ENCODE measurements around the gene CDK5R2.

Gene CDK5R2

DNA sequence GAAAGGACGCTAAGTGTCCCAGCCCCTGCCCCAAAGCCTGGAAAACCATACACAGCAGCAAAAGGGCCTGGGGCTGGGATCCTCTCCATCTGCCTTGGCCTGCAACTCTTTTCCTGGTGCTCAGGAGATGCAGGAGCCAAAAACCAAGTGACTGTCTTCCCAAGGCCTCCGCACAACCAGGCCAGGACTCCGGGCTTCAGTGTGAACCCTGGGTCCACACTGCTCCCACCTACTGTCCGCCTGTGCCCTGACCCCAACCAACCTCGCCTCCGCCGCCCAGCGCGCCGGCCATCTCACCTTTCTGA, 24.4 kb downstream of the CDK5R2 start:
- no peak overlapping the region for H3K27ac ChIP-seq (ENCODE audit: low read length, poor library complexity, severe bottlenecking)
- H3K4me2 ChIP-seq (ENCODE audit: low read length, poor library complexity, severe bottlenecking): no peak overlapping the region
- no peak overlapping the region for H4K8ac ChIP-seq (ENCODE audit: low read length)
- no peak for DNase-seq
- H3K23ac ChIP-seq (ENCODE audit: low read length in 2 of 2): peak overlapping the region in 1 of 2 experiments; percentile 9
- H3K4ac ChIP-seq (ENCODE audit: low read depth in 1 of 2, low read length in 2 of 2): no peak overlapping the region
- no peak overlapping the region for H2AFZ ChIP-seq (ENCODE audit: low read depth, low read length)
- H3K18ac ChIP-seq (ENCODE audit: low read depth in 1 of 2, low read length in 2 of 2): no peak overlapping the region
- H2BK5ac ChIP-seq (ENCODE audit: low read depth, low read length, poor library complexity, severe bottlenecking): no peak overlapping the region
- H3K14ac ChIP-seq (ENCODE audit: low read length in 2 of 2): no peak overlapping the region
- H3K4me3 ChIP-seq (ENCODE audit: insufficient read depth in 1 of 2, low read depth in 1 of 2, low read length in 2 of 2): no peak overlapping the region
- no peaks in the 10 kb centered on the region for H3K79me1 ChIP-seq (replicated peaks; ENCODE audit: low read length, poor library complexity, severe bottlenecking)
- WGBS: 6% methylated on average over 10 of the region's 10 CpGs
- H3K4me1 ChIP-seq (ENCODE audit: control insufficient read depth, insufficient read depth, low read depth, low read length): peaks cover 20% of the 10 kb centered on the region
- no peaks in the 10 kb centered on the region for H3K36me3 ChIP-seq (ENCODE audit: control insufficient read depth in 1 of 2, insufficient read depth in 2 of 2, low read depth in 1 of 2, low read length in 2 of 2)
- H2AK5ac ChIP-seq (ENCODE audit: low read length, severe bottlenecking): no peak overlapping the region
- H3K27me3 ChIP-seq (ENCODE audit: control insufficient read depth in 1 of 2, insufficient read depth in 1 of 2, low read length in 2 of 2): peaks cover 86 to 89% of the 10 kb centered on the region in 2 experiments
- no peak overlapping the region for H4K91ac ChIP-seq (ENCODE audit: low read length)
- H2BK12ac ChIP-seq (ENCODE audit: low read length in 2 of 2): no peak overlapping the region
- H3K9ac ChIP-seq (ENCODE audit: low read length): no peak overlapping the region
- H2BK120ac ChIP-seq (ENCODE audit: low read depth, low read length): no peak overlapping the region
- H3K9me3 ChIP-seq (ENCODE audit: control insufficient read depth, low read length): no peaks in the 10 kb centered on the region
- H2BK15ac ChIP-seq (ENCODE audit: low read depth, poor library complexity, severe bottlenecking): no peak overlapping the region

DNA sequence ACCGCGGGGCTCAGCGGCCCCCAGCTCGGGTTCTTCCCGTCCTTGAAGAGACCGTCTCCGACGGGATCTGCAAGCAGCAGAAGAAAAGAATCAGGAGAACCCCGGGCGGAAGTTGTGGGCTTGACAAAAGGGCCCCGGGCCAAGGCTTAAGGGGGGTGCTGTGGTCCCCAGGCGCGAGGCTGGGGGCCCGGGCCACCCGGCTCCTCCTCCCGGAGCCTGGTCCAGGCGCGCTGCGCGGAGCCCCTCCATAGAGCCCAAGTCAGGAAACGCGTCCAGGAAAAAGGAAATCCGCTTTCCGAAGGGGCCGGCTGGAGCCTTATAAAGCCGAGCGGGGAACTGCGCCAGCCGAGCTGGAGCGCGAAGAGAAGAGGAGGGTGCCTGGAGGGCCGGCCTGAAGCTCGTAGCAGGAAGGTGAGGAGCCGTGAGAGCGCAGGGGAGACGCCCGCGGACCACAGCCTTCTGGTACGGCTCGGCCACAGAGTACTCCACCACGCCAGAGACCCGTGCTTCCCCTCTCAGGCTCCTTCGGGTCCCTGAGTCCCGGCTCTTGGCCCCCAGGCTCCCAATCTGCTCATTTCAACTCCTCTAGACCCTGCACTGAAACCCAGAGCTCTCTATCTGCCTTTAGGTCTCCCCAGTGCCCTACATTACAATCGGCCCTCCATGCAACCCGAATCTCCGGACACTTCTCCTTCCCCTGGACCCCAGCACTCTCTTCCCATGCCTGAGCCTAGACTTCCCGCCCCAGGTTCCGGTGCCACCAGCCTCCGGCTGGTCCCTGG, 25.0 kb downstream of the CDK5R2 start:
- Histone ChIP-seq H2BK120ac (ENCODE audit: low read depth, low read length) (no peak overlapping the region), H4K8ac (ENCODE audit: low read length) (no peak overlapping the region), H3K27me3 (ENCODE audit: control insufficient read depth in 1 of 2, insufficient read depth in 1 of 2, low read length in 2 of 2) (peaks cover 87 to 94% of the 10 kb centered on the region in 2 experiments), H3K4me3 (ENCODE audit: insufficient read depth in 1 of 2, low read depth in 1 of 2, low read length in 2 of 2) (no peak overlapping the region), H2AK5ac (ENCODE audit: low read length, severe bottlenecking) (no peak overlapping the region), H3K23ac (ENCODE audit: low read length in 2 of 2) (peak overlapping the region in 1 of 2 experiments; percentile 9), H2AFZ (ENCODE audit: low read depth, low read length) (no peak overlapping the region), H3K9ac (ENCODE audit: low read length) (no peak overlapping the region), H3K79me1 (replicated peaks; ENCODE audit: low read length, poor library complexity, severe bottlenecking) (no peaks in the 10 kb centered on the region), H3K4me1 (ENCODE audit: control insufficient read depth, insufficient read depth, low read depth, low read length) (peaks cover 20% of the 10 kb centered on the region), H3K4me2 (ENCODE audit: low read length, poor library complexity, severe bottlenecking) (no peak overlapping the region), H2BK15ac (ENCODE audit: low read depth, poor library complexity, severe bottlenecking) (no peak overlapping the region), H3K14ac (ENCODE audit: low read length in 2 of 2) (no peak overlapping the region), H3K4ac (ENCODE audit: low read depth in 1 of 2, low read length in 2 of 2) (no peak overlapping the region), H3K9me3 (ENCODE audit: control insufficient read depth, low read length) (no peaks in the 10 kb centered on the region), H4K91ac (ENCODE audit: low read length) (no peak overlapping the region), H2BK12ac (ENCODE audit: low read length in 2 of 2) (no peak overlapping the region), H3K18ac (ENCODE audit: low read depth in 1 of 2, low read length in 2 of 2) (no peak overlapping the region), H3K36me3 (ENCODE audit: control insufficient read depth in 1 of 2, insufficient read depth in 2 of 2, low read depth in 1 of 2, low read length in 2 of 2) (no peaks in the 10 kb centered on the region), H2BK5ac (ENCODE audit: low read depth, low read length, poor library complexity, severe bottlenecking) (no peak overlapping the region), H3K27ac (ENCODE audit: low read length, poor library complexity, severe bottlenecking) (no peak overlapping the region)
- WGBS: 1% methylated on average over 50 of the region's 50 CpGs
- DNase-seq: no peak

DNA sequence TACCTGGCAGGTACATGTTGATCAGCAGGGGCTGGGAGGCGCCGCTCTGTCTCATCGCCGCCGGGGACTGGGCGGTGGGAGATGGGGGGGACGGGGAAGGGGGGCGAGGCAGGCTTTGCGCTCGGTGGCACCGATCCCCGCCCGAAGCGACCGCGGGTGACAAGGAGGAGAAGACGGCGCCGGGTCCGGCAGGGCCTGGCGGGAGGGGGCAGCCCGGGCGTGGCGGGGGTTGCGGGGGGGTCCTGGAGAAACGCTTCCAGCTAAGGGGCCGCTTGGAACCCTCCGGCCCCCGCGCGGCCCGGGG, 25.5 kb downstream of the CDK5R2 start, which contains the start of gene FEV:
TSS of gene FEV (minus strand) at position 164 of the 304 bp plus-strand sequence. CDS start at position 55, 109 bp downstream.
- Histone ChIP-seq H3K36me3 (ENCODE audit: control insufficient read depth in 1 of 2, insufficient read depth in 2 of 2, low read depth in 1 of 2, low read length in 2 of 2) (no peaks in the 10 kb centered on the region), H2BK12ac (ENCODE audit: low read length in 2 of 2) (no peak within 1 kb of the TSS), H2BK5ac (ENCODE audit: low read depth, low read length, poor library complexity, severe bottlenecking) (no peak within 1 kb of the TSS), H3K14ac (ENCODE audit: low read length in 2 of 2) (no peak within 1 kb of the TSS), H3K4me1 (ENCODE audit: control insufficient read depth, insufficient read depth, low read depth, low read length) (peaks cover 16% of the 10 kb centered on the region), H3K9ac (ENCODE audit: low read length) (no peak within 1 kb of the TSS), H3K27ac (ENCODE audit: low read length, poor library complexity, severe bottlenecking) (no peak within 1 kb of the TSS), H3K27me3 (ENCODE audit: control insufficient read depth in 1 of 2, insufficient read depth in 1 of 2, low read length in 2 of 2) (peaks cover 88 to 94% of the 10 kb centered on the region in 2 experiments), H3K4me3 (ENCODE audit: insufficient read depth in 1 of 2, low read depth in 1 of 2, low read length in 2 of 2) (no peak within 1 kb of the TSS), H4K91ac (ENCODE audit: low read length) (no peak within 1 kb of the TSS), H3K23ac (ENCODE audit: low read length in 2 of 2) (peak within 1 kb of the TSS in 1 of 2 experiments; percentile 9), H4K8ac (ENCODE audit: low read length) (no peak within 1 kb of the TSS), H2BK15ac (ENCODE audit: low read depth, poor library complexity, severe bottlenecking) (no peak within 1 kb of the TSS), H2AK5ac (ENCODE audit: low read length, severe bottlenecking) (no peak within 1 kb of the TSS), H3K4me2 (ENCODE audit: low read length, poor library complexity, severe bottlenecking) (no peak within 1 kb of the TSS), H3K9me3 (ENCODE audit: control insufficient read depth, low read length) (no peaks in the 10 kb centered on the region), H3K18ac (ENCODE audit: low read depth in 1 of 2, low read length in 2 of 2) (no peak within 1 kb of the TSS), H2BK120ac (ENCODE audit: low read depth, low read length) (no peak within 1 kb of the TSS), H3K4ac (ENCODE audit: low read depth in 1 of 2, low read length in 2 of 2) (no peak within 1 kb of the TSS), H2AFZ (ENCODE audit: low read depth, low read length) (no peak within 1 kb of the TSS), H3K79me1 (replicated peaks; ENCODE audit: low read length, poor library complexity, severe bottlenecking) (no peaks in the 10 kb centered on the region)
- WGBS: 0% methylated on average over 8 of the region's 32 CpGs
- no peak for DNase-seq

DNA sequence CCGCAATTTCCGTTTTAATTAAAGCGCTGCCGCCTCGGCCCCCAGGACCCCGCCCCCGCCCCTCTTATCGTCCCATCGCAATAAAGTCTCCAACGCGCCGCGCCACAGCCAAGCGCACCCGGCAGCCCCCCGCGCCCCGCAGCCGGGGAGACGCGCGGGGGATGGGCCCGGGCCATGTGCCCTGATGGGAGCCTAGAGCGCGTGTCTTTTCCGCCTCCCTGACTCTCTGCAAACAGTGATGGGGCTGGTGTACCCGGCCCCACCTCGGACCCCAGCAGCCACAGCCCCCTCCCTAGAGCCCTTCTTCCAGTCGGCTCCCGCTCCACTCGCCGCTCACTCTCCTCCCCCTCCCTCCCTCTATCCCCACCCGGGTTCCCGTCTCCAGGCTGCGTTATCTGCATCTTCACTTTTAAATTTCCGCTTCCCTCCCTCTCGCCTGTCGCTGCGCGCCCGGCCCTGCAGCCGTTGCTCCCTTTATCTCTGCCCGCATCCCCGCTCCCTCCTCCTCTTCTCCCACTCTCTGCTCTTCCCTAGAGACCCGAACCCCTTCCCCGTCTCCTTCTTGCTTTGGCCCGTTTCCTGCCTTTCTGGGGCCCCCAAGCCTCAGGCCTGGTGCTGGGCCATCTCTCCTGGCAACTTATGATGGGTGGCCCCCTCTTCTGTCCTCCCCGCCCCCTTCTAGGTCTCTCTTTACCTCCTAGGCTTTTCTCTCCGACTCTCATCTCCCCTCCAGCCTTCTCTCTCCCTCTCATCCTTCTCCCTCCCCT, 26.0 kb downstream of the CDK5R2 start:
- no peak for DNase-seq
- Histone ChIP-seq H2BK15ac (ENCODE audit: low read depth, poor library complexity, severe bottlenecking) (no peak overlapping the region), H3K27ac (ENCODE audit: low read length, poor library complexity, severe bottlenecking) (no peak overlapping the region), H3K14ac (ENCODE audit: low read length in 2 of 2) (no peak overlapping the region), H4K8ac (ENCODE audit: low read length) (no peak overlapping the region), H3K4me3 (ENCODE audit: insufficient read depth in 1 of 2, low read depth in 1 of 2, low read length in 2 of 2) (no peak overlapping the region), H2BK120ac (ENCODE audit: low read depth, low read length) (no peak overlapping the region), H3K18ac (ENCODE audit: low read depth in 1 of 2, low read length in 2 of 2) (no peak overlapping the region), H3K27me3 (ENCODE audit: control insufficient read depth in 1 of 2, insufficient read depth in 1 of 2, low read length in 2 of 2) (peaks cover 93 to 94% of the 10 kb centered on the region in 2 experiments), H4K91ac (ENCODE audit: low read length) (no peak overlapping the region), H3K23ac (ENCODE audit: low read length in 2 of 2) (no peak overlapping the region), H3K79me1 (replicated peaks; ENCODE audit: low read length, poor library complexity, severe bottlenecking) (no peaks in the 10 kb centered on the region), H2BK5ac (ENCODE audit: low read depth, low read length, poor library complexity, severe bottlenecking) (no peak overlapping the region), H3K9me3 (ENCODE audit: control insufficient read depth, low read length) (no peaks in the 10 kb centered on the region), H3K4ac (ENCODE audit: low read depth in 1 of 2, low read length in 2 of 2) (no peak overlapping the region), H3K36me3 (ENCODE audit: control insufficient read depth in 1 of 2, insufficient read depth in 2 of 2, low read depth in 1 of 2, low read length in 2 of 2) (no peaks in the 10 kb centered on the region), H3K9ac (ENCODE audit: low read length) (no peak overlapping the region), H2BK12ac (ENCODE audit: low read length in 2 of 2) (no peak overlapping the region), H2AFZ (ENCODE audit: low read depth, low read length) (no peak overlapping the region), H3K4me2 (ENCODE audit: low read length, poor library complexity, severe bottlenecking) (no peak overlapping the region), H2AK5ac (ENCODE audit: low read length, severe bottlenecking) (no peak overlapping the region), H3K4me1 (ENCODE audit: control insufficient read depth, insufficient read depth, low read depth, low read length) (peaks cover 13% of the 10 kb centered on the region)
- 2% methylated on average over 49 of the region's 49 CpGs for WGBS

All from mesenchymal stem cell (in vitro differentiated cells and primary cell).